Urinary bladder (tissue), 4 donors: Measurements from ENCODE around the gene FLOT2. TPM values are rescaled to one million over a fixed set of nuclear protein-coding genes. Genes with fewer than 3 reads are reported as not detected.
A peak's percentile ranks its signal among the peaks of the same experiment; 100 is the strongest.
"Not testable (repeated sequence)": the region's sequence is repeated elsewhere in the genome, so short reads cannot be mapped to it uniquely, and the experiment has no call there.

ENCODE experiments used
- DNase-seq: peaks from one replicate; pipeline ENCODE4 v3.0.0-alpha.2; 2015; ENCODE audit errors: extremely low spot score
- H3K27ac ChIP-seq: one replicate; pipeline ENCODE4 v1.5.1; 2013; ENCODE audit warnings: low read depth, mild to moderate bottlenecking, moderate library complexity
- H3K36me3 ChIP-seq: one replicate; pipeline ENCODE4 v1.6.1; 2013; ENCODE audit warnings: mild to moderate bottlenecking, moderate library complexity; ENCODE audit not compliant: insufficient read depth
- H3K4me1 ChIP-seq: one replicate; pipeline ENCODE4 v1.6.1; 2013; ENCODE audit warnings: mild to moderate bottlenecking, moderate library complexity; ENCODE audit not compliant: insufficient read depth
- H3K4me3 ChIP-seq: one replicate; pipeline ENCODE4 v1.5.1; 2013; ENCODE audit warnings: low read depth, low read length
- WGBS: extraction: QIAGEN DNeasy Blood & Tissue Kit; methylation state at CpG from one replicate; pipeline ENCODE4 v1.1.7; 2013; 5-methylcytosine and 5-hydroxymethylcytosine counted together
- polyA plus RNA-seq: library from polyadenylated mRNA; stranded (reverse); fragments of 200-250 nt; gene quantifications from one replicate; pipeline ENCODE4 v1.2.3, GENCODE V29; 2013
- total RNA-seq: library from RNA; depleted of rRNA; stranded (reverse); fragments of >200 nt; gene quantifications from one replicate; pipeline ENCODE4 v1.2.3, GENCODE V29; 2014
- donor health status: healthy with polysubstance abuse.
- donor health status: healthy.

Gene FLOT2
- total and polyA plus RNA-seq, 2 donors, result 25.1 to 120 TPM

- Histone ChIP-seq H3K27ac (peak overlapping the region; percentile 78), H3K36me3 (no peaks in the 10 kb centered on the region), H3K4me3 (peak overlapping the region; percentile 74), H3K4me1 (no peaks in the 10 kb centered on the region)
- DNase-seq, result no peak
- WGBS, result 51% methylated on average over 3 of the region's 3 CpGs
These were observed 1.6 kb downstream of the FLOT2 start for GRCh38 chr17:28895794-28896447.

GRCh38 chr17:28893248-28894183 is 4.0 kb downstream of the FLOT2 start:
- H3K36me3 ChIP-seq, H3K4me1 ChIP-seq, H3K4me3 ChIP-seq, DNase-seq: not testable (repeated sequence)
- WGBS, result 84% methylated on average over 16 of the region's 16 CpGs
- peak overlapping the region; percentile 80 for H3K27ac ChIP-seq

- H3K4me1 ChIP-seq, result no peaks in the 10 kb centered on the region
- DNase-seq, result no peak
These were observed 5.5 kb downstream of the FLOT2 start for GRCh38 chr17:28892024-28892423.

GRCh38 chr17:28891201-28891600 is 6.3 kb downstream of the FLOT2 start:
- Histone ChIP-seq H3K4me1 (no peaks in the 10 kb centered on the region), H3K36me3 (no peaks in the 10 kb centered on the region), H3K4me3 (no peak overlapping the region), H3K27ac (no peak overlapping the region)
- WGBS, result 86% methylated on average over 1 of the region's 1 CpG
- DNase-seq, result no peak

More at GRCh38 chr17:28892024-28892423, 5.5 kb downstream of the FLOT2 start:
- H3K27ac ChIP-seq, result no peak overlapping the region
- no peaks in the 10 kb centered on the region for H3K36me3 ChIP-seq
- H3K4me3 ChIP-seq, result no peak overlapping the region
- 94% methylated on average over 4 of the region's 4 CpGs for WGBS

- H3K27ac ChIP-seq, result no peak overlapping the region
These were observed 7.5 kb downstream of the FLOT2 start for GRCh38 chr17:28889996-28890395.

GRCh38 chr17:28888832-28889231 is 8.7 kb downstream of the FLOT2 start:
- H3K27ac ChIP-seq, result no peak overlapping the region
- peaks cover 4% of the 10 kb centered on the region for H3K36me3 ChIP-seq
- no peak for DNase-seq
- no peak overlapping the region for H3K4me3 ChIP-seq
- 89% methylated on average over 7 of the region's 7 CpGs for WGBS
- H3K4me1 ChIP-seq, result no peaks in the 10 kb centered on the region

More at GRCh38 chr17:28889996-28890395, 7.5 kb downstream of the FLOT2 start:
- WGBS, result 81% methylated on average over 5 of the region's 5 CpGs
- Histone ChIP-seq H3K36me3 (peaks cover 2% of the 10 kb centered on the region), H3K4me1 (no peaks in the 10 kb centered on the region), H3K4me3 (no peak overlapping the region)
- no peak for DNase-seq

- DNase-seq, result no peak
- WGBS, result 86% methylated on average over 12 of the region's 12 CpGs
- H3K4me1 ChIP-seq, result no peaks in the 10 kb centered on the region
- H3K4me3 ChIP-seq, result no peak overlapping the region
- peaks cover 4% of the 10 kb centered on the region for H3K36me3 ChIP-seq
- H3K27ac ChIP-seq, result no peak overlapping the region
These were observed 9.6 kb downstream of the FLOT2 start for GRCh38 chr17:28887871-28888471.

GRCh38 chr17:28885951-28886350 is 11.6 kb downstream of the FLOT2 start:
- no peak overlapping the region for H3K27ac ChIP-seq
- no peak overlapping the region for H3K4me3 ChIP-seq
- peaks cover 11% of the 10 kb centered on the region for H3K36me3 ChIP-seq
- no peak for DNase-seq
- 85% methylated on average over 10 of the region's 10 CpGs for WGBS
- H3K4me1 ChIP-seq, result no peaks in the 10 kb centered on the region

- WGBS, result 95% methylated on average over 4 of the region's 4 CpGs
- H3K36me3 ChIP-seq, result peaks cover 11% of the 10 kb centered on the region
- no peak overlapping the region for H3K27ac ChIP-seq
- H3K4me1 ChIP-seq, result no peaks in the 10 kb centered on the region
- H3K4me3 ChIP-seq, result no peak overlapping the region
- DNase-seq, result no peak
These were observed 12.2 kb downstream of the FLOT2 start for GRCh38 chr17:28885363-28885762.

- Histone ChIP-seq H3K27ac (no peak overlapping the region), H3K4me3 (no peak overlapping the region), H3K4me1 (no peaks in the 10 kb centered on the region), H3K36me3 (peaks cover 16% of the 10 kb centered on the region)
- whole genome bisulfite sequencing, result 88% methylated on average over 27 of the region's 27 CpGs
- DNase-seq, result no peak
These were observed 13.4 kb downstream of the FLOT2 start for GRCh38 chr17:28883967-28884702.

- 93% methylated on average over 18 of the region's 18 CpGs for WGBS
- H3K4me3 ChIP-seq, result no peak overlapping the region
These were observed 15.2 kb downstream of the FLOT2 start for GRCh38 chr17:28882154-28882895.

GRCh38 chr17:28881533-28882056 is 15.9 kb downstream of the FLOT2 start:
- H3K36me3 ChIP-seq, result peaks cover 16% of the 10 kb centered on the region
- H3K27ac ChIP-seq, result no peak overlapping the region
- WGBS, result 95% methylated on average over 17 of the region's 17 CpGs
- H3K4me1 ChIP-seq, result no peaks in the 10 kb centered on the region
- no peak overlapping the region for H3K4me3 ChIP-seq
- no peak for DNase-seq

More at GRCh38 chr17:28882154-28882895, 15.2 kb downstream of the FLOT2 start:
- H3K36me3 ChIP-seq, result peaks cover 16% of the 10 kb centered on the region
- DNase-seq, result no peak
- no peaks in the 10 kb centered on the region for H3K4me1 ChIP-seq
- H3K27ac ChIP-seq, result no peak overlapping the region
